Measurements from ENCODE around the gene ADM2. TPM values are rescaled to one million over a fixed set of nuclear protein-coding genes. Genes with fewer than 3 reads are reported as not detected.

Gene ADM2
- total RNA-seq, 1 experiment from 2014 or later: 11.9 TPM

DNA sequence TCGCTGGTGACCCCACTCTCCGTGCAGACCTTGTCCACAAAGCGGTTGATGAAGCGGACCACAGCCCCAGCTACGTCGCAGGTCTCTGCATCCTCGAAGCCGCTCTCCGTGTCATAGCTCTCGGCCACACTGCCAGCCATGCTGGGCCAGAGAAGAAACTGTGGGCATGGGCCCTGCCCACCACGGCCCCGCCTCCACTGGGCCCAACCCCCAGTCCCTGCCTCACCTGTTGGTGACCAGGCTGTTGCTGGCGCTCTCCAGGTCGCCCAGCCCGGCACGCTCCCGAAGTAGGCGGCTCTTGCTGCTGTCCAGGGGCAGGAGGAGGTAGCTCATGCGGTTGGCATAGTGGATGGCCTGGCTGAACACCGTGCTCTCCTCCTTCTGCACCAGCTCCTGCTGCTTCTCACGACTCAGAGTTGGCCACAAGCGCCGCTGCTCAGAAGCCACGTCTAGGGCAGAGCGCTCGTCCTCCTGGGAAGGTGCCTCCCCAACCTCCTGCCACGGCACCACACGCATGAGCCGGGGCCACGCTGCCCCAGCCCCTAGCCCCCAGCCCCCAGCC is 19.3 kb upstream of the ADM2 start:
- no peaks in the 10 kb centered on the region for H3K27me3 ChIP-seq (ENCODE audit: insufficient read depth, low read length)
- H2BK120ac ChIP-seq (ENCODE audit: low read depth, low read length, poor library complexity, severe bottlenecking): no peak overlapping the region
- no CpG with 5 or more reads among the region's 30 CpGs for WGBS (ENCODE audit: extremely low coverage, insufficient read length, low lambda C conversion rate)
- H2AFZ ChIP-seq (ENCODE audit: low read length): no peak overlapping the region
- no peak overlapping the region for H3K18ac ChIP-seq (ENCODE audit: insufficient read length, low read depth, low read length)
- H3K9ac ChIP-seq (ENCODE audit: extremely low read depth, insufficient read length, low read length): no peak overlapping the region
- no peaks in the 10 kb centered on the region for H3K4me1 ChIP-seq (ENCODE audit: insufficient read depth, low read length)
- no peak overlapping the region for H3K4me3 Mint-ChIP-seq
- no peaks in the 10 kb centered on the region for H3K27me3 Mint-ChIP-seq (ENCODE audit: low read depth)
- no peak overlapping the region for H3K27ac ChIP-seq (ENCODE audit: insufficient read length, low read depth, low read length)
- H2BK5ac ChIP-seq (ENCODE audit: insufficient read length, low read length): no peak overlapping the region
- H2BK12ac ChIP-seq (ENCODE audit: insufficient read length, low read depth, low read length): no peak overlapping the region
- no peak overlapping the region for H3K4me2 ChIP-seq (ENCODE audit: insufficient read depth, insufficient read length, low read length)
- no peak overlapping the region for H3K14ac ChIP-seq (ENCODE audit: insufficient read depth, low read length)
- no peak for DNase-seq
- no peak overlapping the region for H4K5ac ChIP-seq (ENCODE audit: insufficient read length, low read depth, low read length)
- H4K91ac ChIP-seq (ENCODE audit: insufficient read length, low read depth, low read length): no peak overlapping the region
- no peak overlapping the region for H2BK15ac ChIP-seq (ENCODE audit: low read depth, low read length)
- no peaks in the 10 kb centered on the region for H4K20me1 ChIP-seq (ENCODE audit: control insufficient read depth, insufficient read depth, insufficient read length)
- no peak overlapping the region for H4K8ac ChIP-seq (replicated peaks; ENCODE audit: insufficient read length, low read depth, low read length)
- no peak overlapping the region for H2AK5ac ChIP-seq (ENCODE audit: insufficient read length, low read length)
- H3K27ac Mint-ChIP-seq: no peak overlapping the region
- no peaks in the 10 kb centered on the region for H3K9me3 ChIP-seq (ENCODE audit: control insufficient read depth, low read depth, low read length)
- H3K4me1 Mint-ChIP-seq: no peaks in the 10 kb centered on the region
- H3K4ac ChIP-seq (ENCODE audit: low read depth, low read length): no peak overlapping the region
- no peak overlapping the region for H2BK20ac ChIP-seq (ENCODE audit: low read depth, low read length, poor library complexity, severe bottlenecking)
- peaks cover 27 to 89% (median 85%) of the 10 kb centered on the region in 3 experiments for H3K36me3 Mint-ChIP-seq (ENCODE audit: insufficient read depth in 1 of 3, low read depth in 3 of 3)
- no peaks in the 10 kb centered on the region for H3K79me2 ChIP-seq (ENCODE audit: insufficient read depth, low read length)
- H3K79me1 ChIP-seq (ENCODE audit: insufficient read depth, low read depth, low read length, poor library complexity, severe bottlenecking): no peaks in the 10 kb centered on the region
- H3K9me3 Mint-ChIP-seq: no peaks in the 10 kb centered on the region; a peak in 1 of 5 replicates
- no peak overlapping the region for H3T11ph ChIP-seq (ENCODE audit: low read length)
- TF ChIP-seq, protein P1, sequence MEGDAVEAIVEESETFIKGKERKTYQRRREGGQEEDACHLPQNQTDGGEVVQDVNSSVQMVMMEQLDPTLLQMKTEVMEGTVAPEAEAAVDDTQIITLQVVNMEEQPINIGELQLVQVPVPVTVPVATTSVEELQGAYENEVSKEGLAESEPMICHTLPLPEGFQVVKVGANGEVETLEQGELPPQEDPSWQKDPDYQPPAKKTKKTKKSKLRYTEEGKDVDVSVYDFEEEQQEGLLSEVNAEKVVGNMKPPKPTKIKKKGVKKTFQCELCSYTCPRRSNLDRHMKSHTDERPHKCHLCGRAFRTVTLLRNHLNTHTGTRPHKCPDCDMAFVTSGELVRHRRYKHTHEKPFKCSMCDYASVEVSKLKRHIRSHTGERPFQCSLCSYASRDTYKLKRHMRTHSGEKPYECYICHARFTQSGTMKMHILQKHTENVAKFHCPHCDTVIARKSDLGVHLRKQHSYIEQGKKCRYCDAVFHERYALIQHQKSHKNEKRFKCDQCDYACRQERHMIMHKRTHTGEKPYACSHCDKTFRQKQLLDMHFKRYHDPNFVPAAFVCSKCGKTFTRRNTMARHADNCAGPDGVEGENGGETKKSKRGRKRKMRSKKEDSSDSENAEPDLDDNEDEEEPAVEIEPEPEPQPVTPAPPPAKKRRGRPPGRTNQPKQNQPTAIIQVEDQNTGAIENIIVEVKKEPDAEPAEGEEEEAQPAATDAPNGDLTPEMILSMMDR (conservative IDR thresholded peaks at IDR 0.05): no peak
- H3K23ac ChIP-seq (ENCODE audit: insufficient read length, low read depth, low read length): no peak overlapping the region
- H3K23me2 ChIP-seq (ENCODE audit: insufficient read length, low read depth, low read length, poor library complexity, severe bottlenecking): no peaks in the 10 kb centered on the region
- H3K56ac ChIP-seq (ENCODE audit: insufficient read length, low read depth, low read length): no peak overlapping the region
